Activated CD8-positive, alpha-beta T cell treated with anti-CD3 and anti-CD28 coated beads for 36 hours (primary cell): ENCODE measurements around the gene NAALADL2. TPM values are rescaled to one million over a fixed set of nuclear protein-coding genes. Genes with fewer than 3 reads are reported as not detected.

ENCODE experiments used
- ATAC-seq: fragments of 200-7000 bp; cut with Tn5 transposase; one replicate; pipeline ENCODE4 v1.10.0; 2021; ENCODE audit warnings: mild to moderate bottlenecking, moderate library complexity
- CTCF ChIA-PET: fragments of 350-600 bp; sonication (Branson Sonifier 250); formaldehyde crosslinking; loops from one replicate; lab custom pipeline; 2021; ENCODE audit warnings: antibody characterized with exemption; lab: Charles Lee
- POLR2A ChIA-PET: fragments of 350-600 bp; sonication (Branson Sonifier 250); formaldehyde crosslinking; loops from one replicate; lab custom pipeline; 2021; ENCODE audit warnings: antibody characterized with exemption; lab: Charles Lee
- DNase-seq: peaks from one replicate; pipeline ENCODE4 v3.0.0-alpha.2; 2020
- H3K27ac Mint-ChIP-seq: one replicate; pipeline ENCODE4 v1.8.0; 2021; ENCODE audit warnings: mild to moderate bottlenecking, mixed read lengths
- H3K27me3 Mint-ChIP-seq: one replicate; pipeline ENCODE4 v1.8.0; 2021; ENCODE audit warnings: mixed read lengths
- H3K36me3 Mint-ChIP-seq: one replicate; pipeline ENCODE4 v1.8.0; 2021; ENCODE audit warnings: low read depth, mixed read lengths
- H3K4me1 Mint-ChIP-seq: one replicate; pipeline ENCODE4 v1.8.0; 2021; ENCODE audit warnings: low read depth, mixed read lengths
- H3K4me3 Mint-ChIP-seq: one replicate; pipeline ENCODE4 v1.8.0; 2021; ENCODE audit warnings: mild to moderate bottlenecking, moderate library complexity, mixed read lengths
- H3K9me3 Mint-ChIP-seq: one replicate; pipeline ENCODE4 v1.8.0; 2021; ENCODE audit warnings: mixed read lengths
- intact Hi-C: fragments of 100-400 bp; cut with micrococcal nuclease; formaldehyde crosslinking; loops from one replicate; pipeline ENCODE4 v1.10.0; 2022
- total RNA-seq, 2 experiments: library from RNA; stranded (reverse); gene quantifications; one replicate each; pipeline ENCODE4 v1.2.3, GENCODE V29; 2021
- TF ChIP-seq, protein P1 (sequence below): fragments of 200-600 bp; IDR thresholded peaks from one replicate; pipeline ENCODE4 v1.8.0; 2022; ENCODE audit warnings: antibody characterized with exemption, mild to moderate bottlenecking

The NAALADL2 gene
- total RNA-seq, 2 experiments from 2014 or later: 0.60 TPM; not detected in 1

DNA sequence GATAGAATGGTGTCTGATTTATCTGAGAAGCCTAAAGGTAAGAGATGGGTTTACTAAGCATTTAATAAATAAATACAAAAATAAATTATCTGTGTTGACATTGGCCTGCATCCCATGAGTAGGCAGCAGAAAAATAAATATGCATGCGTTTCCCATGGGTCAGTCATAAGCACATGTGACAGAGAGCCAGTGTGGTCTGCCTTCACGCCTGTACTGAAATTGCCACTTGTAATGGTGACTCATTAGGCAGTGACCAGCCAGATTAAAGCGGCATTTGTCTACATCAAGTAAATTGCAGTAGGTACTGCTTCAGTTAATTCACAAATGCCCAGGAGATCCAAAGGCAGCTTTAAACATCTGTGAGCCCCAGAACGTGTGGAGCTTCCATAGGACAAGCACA, 399.6 kb downstream of the NAALADL2 start:
- no peaks in the 10 kb centered on the region for H3K36me3 Mint-ChIP-seq
- no peaks in the 10 kb centered on the region for H3K4me1 Mint-ChIP-seq
- DNase-seq (no peak), ATAC-seq (no peak)
- ChIA-PET POLR2A (no interaction called here), CTCF (no interaction called here)
- no peaks in the 10 kb centered on the region for H3K9me3 Mint-ChIP-seq
- H3K27ac Mint-ChIP-seq: no peak overlapping the region
- intact Hi-C loops: no loop called here
- H3K27me3 Mint-ChIP-seq: no peaks in the 10 kb centered on the region
- TF ChIP-seq, protein P1, sequence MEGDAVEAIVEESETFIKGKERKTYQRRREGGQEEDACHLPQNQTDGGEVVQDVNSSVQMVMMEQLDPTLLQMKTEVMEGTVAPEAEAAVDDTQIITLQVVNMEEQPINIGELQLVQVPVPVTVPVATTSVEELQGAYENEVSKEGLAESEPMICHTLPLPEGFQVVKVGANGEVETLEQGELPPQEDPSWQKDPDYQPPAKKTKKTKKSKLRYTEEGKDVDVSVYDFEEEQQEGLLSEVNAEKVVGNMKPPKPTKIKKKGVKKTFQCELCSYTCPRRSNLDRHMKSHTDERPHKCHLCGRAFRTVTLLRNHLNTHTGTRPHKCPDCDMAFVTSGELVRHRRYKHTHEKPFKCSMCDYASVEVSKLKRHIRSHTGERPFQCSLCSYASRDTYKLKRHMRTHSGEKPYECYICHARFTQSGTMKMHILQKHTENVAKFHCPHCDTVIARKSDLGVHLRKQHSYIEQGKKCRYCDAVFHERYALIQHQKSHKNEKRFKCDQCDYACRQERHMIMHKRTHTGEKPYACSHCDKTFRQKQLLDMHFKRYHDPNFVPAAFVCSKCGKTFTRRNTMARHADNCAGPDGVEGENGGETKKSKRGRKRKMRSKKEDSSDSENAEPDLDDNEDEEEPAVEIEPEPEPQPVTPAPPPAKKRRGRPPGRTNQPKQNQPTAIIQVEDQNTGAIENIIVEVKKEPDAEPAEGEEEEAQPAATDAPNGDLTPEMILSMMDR: no peak
- no peak overlapping the region for H3K4me3 Mint-ChIP-seq

DNA sequence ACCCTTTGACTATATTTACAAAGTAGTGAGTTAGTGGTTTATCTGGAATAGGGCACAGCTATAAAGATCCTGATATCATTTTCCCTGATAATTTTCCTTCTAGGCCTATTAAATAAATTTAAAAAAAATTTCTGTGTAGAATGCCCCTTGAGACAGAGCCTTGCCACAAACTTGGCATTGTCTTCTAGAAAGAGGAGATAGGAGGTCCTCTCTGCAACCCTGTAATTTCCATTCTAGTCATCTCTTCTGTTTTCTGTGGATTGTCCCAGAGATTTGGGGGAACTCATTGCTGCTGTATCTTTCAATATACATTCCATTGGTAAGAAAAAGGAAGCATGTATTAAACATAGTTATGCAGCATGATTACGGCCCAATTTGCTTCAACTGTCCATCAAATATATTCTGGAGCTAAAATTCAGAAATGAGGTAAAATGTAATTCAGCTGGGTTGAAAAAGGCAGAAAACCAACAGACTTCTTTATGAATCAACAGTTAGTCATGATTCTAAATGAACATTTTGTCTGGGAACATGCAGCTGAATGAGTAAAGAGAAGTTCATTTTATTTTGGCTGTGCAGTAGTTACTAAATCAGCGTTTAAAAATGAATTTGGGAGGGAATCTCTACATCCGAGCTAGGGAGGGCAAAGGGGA, 401.1 kb downstream of the NAALADL2 start:
- DNase-seq (no peak), ATAC-seq (no peak)
- TF ChIP-seq, protein P1: no peak
- CTCF ChIA-PET: no interaction called here
- intact Hi-C loops: no loop called here
- H3K9me3 Mint-ChIP-seq: no peaks in the 10 kb centered on the region
- H3K27me3 Mint-ChIP-seq: no peaks in the 10 kb centered on the region
- no peak overlapping the region for H3K4me3 Mint-ChIP-seq
- POLR2A ChIA-PET: no interaction called here
- no peak overlapping the region for H3K27ac Mint-ChIP-seq
- H3K4me1 Mint-ChIP-seq: no peaks in the 10 kb centered on the region
- no peaks in the 10 kb centered on the region for H3K36me3 Mint-ChIP-seq

DNA sequence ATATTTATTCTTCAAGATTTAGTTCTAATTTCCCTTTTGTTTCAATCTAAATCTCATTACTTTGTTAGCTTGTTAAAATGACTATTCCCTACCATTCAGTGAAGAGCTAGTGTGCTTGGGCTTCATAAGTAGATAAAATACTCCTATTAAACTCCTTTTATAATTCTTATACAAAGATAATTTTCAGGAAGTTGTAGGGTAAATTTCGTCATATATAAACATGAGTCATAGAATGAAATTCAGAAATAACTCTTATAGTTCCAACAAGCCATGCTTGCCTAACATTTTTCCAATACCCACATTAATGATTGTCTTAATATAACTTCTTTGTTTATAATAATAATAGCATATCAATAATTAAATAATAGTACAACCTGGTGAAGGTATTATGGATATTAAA, 407.3 kb downstream of the NAALADL2 start:
- CTCF ChIA-PET: no interaction called here
- TF ChIP-seq, protein P1: no peak

DNA sequence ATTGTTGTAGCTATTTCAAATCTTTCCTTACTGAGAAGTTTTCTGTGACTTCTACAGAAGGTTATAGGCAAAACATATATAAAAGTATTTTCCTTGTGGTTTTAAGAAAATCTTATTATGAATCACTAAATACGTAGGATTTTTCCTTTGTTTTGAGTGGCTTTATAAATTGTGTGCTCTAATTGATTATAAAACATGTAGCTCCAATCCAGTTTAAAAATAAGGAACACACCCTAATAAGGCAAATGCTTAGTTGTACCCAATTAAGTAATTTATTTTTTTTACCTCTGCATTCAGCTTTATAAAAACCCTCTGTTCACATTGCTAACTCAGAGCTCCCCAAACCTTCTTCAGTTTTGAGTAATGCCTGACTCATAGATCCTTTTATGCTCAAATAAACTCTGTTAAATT, 408.0 kb downstream of the NAALADL2 start:
- H3K4me3 Mint-ChIP-seq: no peak overlapping the region
- no peaks in the 10 kb centered on the region for H3K4me1 Mint-ChIP-seq
- no peaks in the 10 kb centered on the region for H3K9me3 Mint-ChIP-seq
- intact Hi-C loops: no loop called here
- no peak overlapping the region for H3K27ac Mint-ChIP-seq
- no peaks in the 10 kb centered on the region for H3K36me3 Mint-ChIP-seq
- ATAC-seq (no peak), DNase-seq (no peak)
- no peaks in the 10 kb centered on the region for H3K27me3 Mint-ChIP-seq
- TF ChIP-seq, protein P1: no peak
- ChIA-PET POLR2A (no interaction called here), CTCF (no interaction called here)

More for the DNA sequence above, 407.3 kb downstream of the NAALADL2 start:
- H3K4me3 Mint-ChIP-seq: no peak overlapping the region
- no peaks in the 10 kb centered on the region for H3K4me1 Mint-ChIP-seq
- H3K36me3 Mint-ChIP-seq: no peaks in the 10 kb centered on the region
- no peak for DNase-seq
- H3K9me3 Mint-ChIP-seq: no peaks in the 10 kb centered on the region
- POLR2A ChIA-PET: no interaction called here
- H3K27me3 Mint-ChIP-seq: no peaks in the 10 kb centered on the region
- no peak overlapping the region for H3K27ac Mint-ChIP-seq
- ATAC-seq: no peak
- intact Hi-C loops: no loop called here

DNA sequence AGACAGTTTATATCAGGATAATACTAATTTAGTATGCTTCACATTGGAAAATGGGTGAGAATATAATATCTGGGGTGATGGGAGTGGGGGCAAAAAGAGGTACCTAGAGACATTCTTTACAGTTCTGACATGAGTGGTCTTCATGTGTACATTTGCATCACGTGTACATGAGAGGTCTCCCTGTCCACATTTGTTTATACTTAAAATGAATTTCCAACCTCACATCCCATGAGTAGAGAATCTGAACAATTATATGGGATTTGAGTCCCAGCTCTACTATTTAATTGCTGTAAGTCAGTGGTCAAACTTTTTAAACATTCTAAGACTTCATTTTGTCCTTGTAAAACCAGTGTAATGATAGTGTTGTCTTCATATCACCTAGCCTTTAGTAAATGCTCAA, 408.4 kb downstream of the NAALADL2 start:
- CTCF ChIA-PET: no interaction called here
- Mint-ChIP-seq H3K4me3 (no peak overlapping the region), H3K27me3 (no peaks in the 10 kb centered on the region), H3K4me1 (no peaks in the 10 kb centered on the region), H3K36me3 (no peaks in the 10 kb centered on the region), H3K9me3 (no peaks in the 10 kb centered on the region), H3K27ac (no peak overlapping the region)
- DNase-seq: no peak
- POLR2A ChIA-PET: no interaction called here
- TF ChIP-seq, protein P1: no peak
- intact Hi-C loops: no loop called here
- no peak for ATAC-seq
